Activated CD4-positive, CD25-positive, alpha-beta regulatory T cell treated with anti-CD3 and anti-CD28 coated beads, Interleukin-2, amount 50 U/mL, for 72 hours (primary cell): ENCODE data around the gene MARCO.

Experiments
- DNase-seq: peaks from one replicate; pipeline ENCODE4 v3.0.0; 2021

MARCO gene, protein sequence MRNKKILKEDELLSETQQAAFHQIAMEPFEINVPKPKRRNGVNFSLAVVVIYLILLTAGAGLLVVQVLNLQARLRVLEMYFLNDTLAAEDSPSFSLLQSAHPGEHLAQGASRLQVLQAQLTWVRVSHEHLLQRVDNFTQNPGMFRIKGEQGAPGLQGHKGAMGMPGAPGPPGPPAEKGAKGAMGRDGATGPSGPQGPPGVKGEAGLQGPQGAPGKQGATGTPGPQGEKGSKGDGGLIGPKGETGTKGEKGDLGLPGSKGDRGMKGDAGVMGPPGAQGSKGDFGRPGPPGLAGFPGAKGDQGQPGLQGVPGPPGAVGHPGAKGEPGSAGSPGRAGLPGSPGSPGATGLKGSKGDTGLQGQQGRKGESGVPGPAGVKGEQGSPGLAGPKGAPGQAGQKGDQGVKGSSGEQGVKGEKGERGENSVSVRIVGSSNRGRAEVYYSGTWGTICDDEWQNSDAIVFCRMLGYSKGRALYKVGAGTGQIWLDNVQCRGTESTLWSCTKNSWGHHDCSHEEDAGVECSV

DNA sequence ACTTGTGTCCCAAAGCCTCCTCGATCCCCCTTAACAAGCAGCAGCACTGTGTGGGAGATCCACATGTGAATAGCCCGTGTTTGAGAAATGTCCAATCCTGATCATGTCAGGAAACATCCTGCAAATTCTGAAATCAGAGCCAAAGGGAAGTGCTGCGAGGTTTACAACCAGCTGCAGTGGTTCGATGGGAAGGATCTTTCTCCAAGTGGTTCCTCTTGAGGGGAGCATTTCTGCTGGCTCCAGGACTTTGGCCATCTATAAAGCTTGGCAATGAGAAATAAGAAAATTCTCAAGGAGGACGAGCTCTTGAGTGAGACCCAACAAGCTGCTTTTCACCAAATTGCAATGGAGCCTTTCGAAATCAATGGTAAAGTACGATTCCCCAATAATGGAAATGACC, at the start of gene MARCO:
Gene MARCO (plus strand): TSS at position 164 of the 400 bp plus-strand sequence. CDS start 107 bp downstream, at position 271.
- no peak for DNase-seq

DNA sequence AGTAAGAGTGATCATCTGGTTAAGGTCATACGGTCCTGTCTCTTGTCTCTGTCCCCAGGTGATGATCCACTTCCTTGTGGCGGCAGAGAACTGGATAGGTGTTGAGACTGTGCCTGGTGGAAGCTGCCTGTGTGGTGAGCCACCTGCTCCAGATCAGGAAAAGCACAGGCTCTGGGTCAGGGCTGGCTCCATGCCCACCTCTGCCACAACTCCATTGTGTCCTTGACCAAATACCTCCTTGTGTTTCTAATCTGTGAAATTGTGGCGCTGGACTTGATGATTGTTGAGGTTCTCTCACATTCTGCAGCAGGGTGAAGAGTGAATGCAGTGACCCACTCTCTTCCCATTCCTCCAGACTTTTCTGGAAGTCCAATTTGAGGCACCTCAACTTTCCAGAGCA, 48.9 kb upstream of the MARCO start:
- no peak for DNase-seq

DNA sequence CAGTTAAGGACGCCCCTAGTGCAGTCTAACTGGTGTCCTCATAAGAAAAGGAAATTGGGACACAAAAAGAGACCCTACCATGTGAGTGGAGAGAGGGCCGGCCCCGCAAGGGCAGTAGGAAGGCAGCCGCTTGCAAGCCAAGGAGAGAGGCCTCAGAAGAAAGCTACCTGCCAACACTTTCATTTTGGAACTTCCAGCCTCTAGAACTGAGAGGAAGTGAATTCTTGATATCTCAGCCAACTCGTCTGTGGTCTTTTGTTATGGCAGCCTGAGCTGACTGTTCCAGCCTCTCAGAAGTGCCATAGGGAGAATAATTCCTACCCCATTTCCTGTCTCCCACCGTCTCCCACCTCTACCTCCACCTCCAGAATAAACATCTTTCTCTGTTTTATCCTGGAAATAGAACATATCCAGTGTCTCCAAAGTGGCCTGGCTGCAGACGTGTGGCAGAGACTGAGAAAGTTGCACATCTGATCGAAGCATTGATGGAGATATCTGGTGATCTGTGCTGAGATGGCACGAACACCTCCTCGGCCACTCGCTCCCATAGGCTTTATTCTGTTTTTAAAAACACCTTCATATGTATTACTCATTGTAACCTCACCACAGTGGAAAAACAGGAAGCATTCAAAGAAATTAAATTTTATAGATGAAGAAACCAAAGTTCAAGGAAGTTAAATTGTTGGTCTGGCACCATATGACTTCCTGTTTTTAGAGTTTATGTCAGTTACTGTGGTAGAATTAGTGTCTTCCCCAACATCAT, 39.5 kb upstream of the MARCO start:
- no peak for DNase-seq

- DNase-seq: no peak
Observed at GRCh38 chr2:118903029-118903351, 39.0 kb upstream of the MARCO start.

DNA sequence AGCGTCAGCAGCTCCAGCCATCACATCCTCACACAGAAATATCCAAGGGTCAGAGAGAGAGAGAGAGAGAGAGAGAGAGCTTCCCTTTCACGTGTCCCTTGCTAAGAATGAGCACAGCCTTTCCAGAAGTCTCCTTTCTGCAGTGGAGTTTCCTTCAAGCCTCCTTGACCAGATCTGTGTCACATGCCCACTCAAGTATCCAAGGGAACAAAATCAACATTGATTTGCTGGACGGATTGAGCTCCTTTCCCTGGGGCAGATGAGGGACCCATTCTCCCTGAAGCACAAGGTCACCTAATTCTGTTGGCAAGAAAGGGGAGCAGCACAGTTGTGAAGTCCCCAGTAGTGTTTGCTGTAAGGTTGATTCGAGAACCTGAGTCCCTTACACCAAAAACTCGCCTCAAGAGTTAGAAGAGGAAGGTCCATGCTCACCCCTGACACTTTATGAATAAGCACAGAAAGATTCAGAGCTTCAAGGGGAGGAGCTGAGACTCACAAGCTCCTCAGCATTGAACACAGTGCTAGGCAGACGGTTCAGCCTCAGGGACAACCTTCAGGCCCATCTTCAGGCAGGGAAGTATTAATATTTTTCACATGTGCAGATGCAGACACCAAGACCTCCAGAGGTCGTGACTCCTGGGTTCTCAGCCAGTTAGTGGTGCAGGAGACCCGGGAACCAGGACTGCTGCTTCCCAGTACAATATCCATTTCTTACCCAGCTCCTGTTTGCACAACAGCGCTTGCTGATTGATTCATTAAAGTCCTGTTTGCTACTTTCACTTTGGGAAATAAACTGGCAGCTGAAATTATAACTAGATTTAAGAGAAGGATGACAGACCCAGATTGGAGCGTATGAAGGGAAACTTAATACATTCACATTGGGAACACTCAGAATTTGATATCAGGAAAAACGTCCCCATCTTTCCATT, 38.2 kb upstream of the MARCO start:
- no peak for DNase-seq

- no peak for DNase-seq
Observed at GRCh38 chr2:118905206-118905605, 36.8 kb upstream of the MARCO start.

DNA sequence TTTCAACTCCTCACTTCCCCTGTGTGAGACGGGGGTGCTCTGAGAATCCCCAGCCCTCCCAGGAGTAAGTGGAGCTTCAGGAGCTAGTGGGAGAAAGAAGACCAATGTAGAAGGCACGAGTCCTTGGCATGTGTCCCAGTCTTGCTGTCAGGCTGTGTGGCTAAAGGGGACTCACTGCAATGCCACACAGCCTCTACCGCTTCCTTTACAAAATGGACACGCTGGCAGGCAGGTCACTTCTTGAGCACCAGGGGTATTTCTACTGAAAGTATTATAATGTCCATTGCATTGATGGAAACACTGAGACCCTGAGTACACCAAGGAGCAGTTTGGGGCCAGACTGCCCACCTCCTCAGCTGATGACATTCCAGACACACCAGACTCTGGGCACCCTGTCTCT, 35.8 kb upstream of the MARCO start:
- DNase-seq: no peak

DNA sequence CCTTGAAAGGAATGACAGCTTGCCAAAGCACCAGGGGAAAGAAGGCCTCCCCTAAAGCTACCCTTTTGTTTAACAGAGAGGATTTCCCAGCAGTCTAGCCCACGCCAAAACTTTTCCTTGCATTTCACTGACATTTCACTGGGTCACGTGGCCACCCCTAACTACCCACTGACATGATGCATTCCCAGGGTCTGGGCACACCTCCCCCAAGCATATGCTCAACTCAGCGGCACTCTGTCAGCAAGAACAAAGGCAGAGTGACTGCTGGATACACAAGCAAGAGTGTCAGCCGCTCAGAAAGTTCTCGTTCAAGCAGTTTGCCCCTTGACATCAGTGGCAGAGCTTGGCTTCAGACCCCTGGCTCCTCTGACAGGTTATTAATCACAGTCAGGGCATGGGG, 34.2 kb upstream of the MARCO start:
- DNase-seq: no peak

DNA sequence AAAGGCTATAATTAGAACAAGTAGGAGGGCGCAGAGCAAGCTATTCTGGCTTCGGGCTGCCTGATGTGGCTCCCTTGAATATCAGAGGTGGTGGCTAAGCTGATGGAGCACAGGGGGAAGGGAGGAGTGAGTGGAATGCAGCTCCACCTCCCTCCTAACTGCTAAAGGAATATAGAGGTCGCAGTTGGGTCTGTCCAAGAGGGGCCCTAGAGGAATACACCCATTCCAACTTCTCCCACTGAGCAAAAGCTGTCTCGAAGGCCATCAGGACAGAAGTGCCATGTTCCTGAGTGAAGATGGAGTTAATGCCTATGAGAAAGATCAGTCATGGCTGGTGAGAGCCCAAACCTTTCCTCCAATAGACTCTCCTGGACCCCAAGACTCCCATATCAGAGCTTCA, 32.8 kb upstream of the MARCO start:
- no peak for DNase-seq

- DNase-seq: no peak
Observed at GRCh38 chr2:118911166-118911856, 30.7 kb upstream of the MARCO start.

DNA sequence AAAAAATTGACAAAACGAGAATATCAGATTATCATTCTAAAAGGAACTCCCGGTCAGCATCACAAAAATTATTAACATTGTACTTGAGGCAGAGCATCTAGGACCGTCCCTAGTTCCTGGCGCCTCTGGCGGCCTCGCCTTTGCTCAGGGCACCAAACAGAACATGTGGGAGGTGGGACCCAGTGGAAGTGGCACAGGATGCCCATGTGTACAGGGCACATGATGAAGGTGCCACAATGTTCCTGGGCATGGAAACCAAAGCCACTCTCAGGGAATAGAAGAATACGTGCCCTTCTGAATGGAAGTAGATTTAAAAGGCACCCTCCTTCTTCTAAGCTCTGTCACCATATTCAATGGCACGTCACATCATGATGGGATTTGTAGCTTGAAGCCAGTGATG, 30.1 kb upstream of the MARCO start:
- DNase-seq: no peak

GRCh38 chr2:118913131-118913802, 28.7 kb upstream of the MARCO start:
- DNase-seq: no peak

DNA sequence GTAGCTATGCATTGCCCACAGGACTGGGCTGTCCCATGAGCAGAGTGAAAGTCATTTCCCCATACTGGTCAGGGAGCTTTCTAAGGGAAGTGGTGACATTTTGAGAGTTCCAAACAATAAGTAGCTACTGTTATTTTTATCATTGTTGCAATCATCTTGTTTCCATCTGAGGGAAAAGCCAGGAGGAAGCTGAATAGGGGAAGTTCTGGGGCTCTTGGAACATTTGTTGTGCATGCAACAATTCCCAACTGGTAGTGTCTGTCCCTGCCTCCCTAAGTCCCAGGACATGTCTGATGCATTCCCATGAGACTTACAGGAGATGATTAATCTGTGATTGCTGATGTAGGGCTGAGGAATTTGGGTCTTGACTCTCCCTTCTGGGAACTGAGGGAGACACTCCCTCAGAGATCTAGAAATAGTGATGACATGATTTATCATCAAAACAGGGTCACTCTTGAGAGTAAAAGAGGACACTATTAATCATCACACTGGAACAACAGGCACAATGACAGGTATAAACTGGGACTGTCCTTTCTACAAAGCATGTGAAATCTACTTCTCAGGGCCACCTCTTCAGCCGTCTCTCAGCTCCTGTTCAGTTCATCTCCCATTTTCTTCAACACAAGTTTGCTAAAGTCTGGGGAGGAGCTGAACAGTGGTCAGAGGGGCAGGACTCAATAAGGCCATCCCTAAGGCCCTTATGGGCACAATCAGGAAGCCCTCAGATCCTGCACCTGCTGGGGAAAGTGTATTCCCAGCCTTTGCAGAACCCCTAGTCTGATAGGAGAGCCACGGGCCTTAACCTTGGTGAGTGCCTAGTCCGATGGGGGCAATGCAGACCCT, 28.0 kb upstream of the MARCO start:
- no peak for DNase-seq

GRCh38 chr2:118914721-118915453, 27.1 kb upstream of the MARCO start:
- DNase-seq: no peak

DNA sequence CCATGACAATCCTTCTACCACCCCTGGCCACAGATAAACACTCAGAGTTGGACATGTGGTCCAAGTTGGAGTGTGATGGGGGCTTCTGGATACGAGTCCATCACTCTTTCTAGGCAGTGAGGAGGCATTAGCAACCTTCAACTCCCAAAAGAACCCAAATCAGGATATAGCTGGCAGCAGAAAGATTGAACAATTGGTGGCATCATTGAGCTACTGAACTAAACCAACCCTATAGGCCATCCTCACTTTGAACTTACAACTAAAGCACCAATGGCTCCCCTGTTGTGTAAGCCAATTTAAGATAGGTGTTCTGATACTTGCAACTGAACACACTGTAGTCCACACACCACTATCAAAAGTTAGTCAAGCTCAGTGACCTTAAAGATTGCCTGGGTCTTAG, 24.0 kb upstream of the MARCO start:
- DNase-seq: no peak

DNA sequence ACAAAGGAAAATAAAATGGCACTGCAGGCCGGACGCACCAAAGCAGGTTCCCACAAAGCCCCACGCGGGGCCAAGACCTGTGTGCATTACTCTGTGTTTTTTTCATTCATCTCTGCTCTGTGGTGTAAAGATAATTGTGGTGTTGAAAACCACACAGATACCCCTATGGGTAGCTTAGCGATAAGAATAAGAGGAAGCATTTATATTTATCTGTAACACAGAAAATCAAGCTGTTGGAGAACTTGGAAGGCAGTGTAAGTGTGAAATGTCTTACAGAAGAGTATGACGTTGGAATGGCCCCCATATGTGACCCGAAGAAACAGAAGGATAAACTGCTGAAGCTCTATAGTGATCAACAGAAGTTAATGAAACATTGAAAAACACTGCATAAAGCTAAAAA, 20.3 kb upstream of the MARCO start:
- DNase-seq: no peak

- DNase-seq: no peak
Observed at GRCh38 chr2:118922254-118922653, 19.7 kb upstream of the MARCO start.

- DNase-seq: no peak
Observed at GRCh38 chr2:118923371-118923770, 18.6 kb upstream of the MARCO start.

DNA sequence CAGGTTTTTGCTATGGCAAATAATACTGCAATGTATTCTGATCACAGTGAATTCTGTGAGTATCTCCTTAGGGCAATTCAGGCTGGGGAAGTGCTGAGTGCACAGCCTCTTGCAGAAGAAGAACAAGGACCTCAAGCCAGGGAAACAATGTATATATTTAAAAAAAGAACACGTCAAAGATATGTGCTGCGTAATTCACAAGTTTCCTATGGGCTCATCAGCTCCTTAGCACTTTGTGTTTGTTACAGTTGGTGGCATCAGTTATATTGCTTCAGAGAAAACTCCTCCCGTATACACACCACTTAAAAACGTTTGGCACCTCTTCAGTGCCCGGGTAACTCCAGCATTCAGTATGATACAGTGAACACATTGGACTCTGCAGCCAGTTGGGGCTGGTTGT, 16.5 kb upstream of the MARCO start:
- no peak for DNase-seq

GRCh38 chr2:118925981-118926380, 16.0 kb upstream of the MARCO start:
- DNase-seq: no peak
